ENCODE measurements around the gene TMOD2.

- no peak for TF ChIP-seq CTCF (IDR thresholded peaks at IDR 0.05 in 4 of 5, conservative IDR thresholded peaks at IDR 0.05 in 1 of 5)
- no peak for TF ChIP-seq POLR2A (IDR thresholded peaks at IDR 0.05)
Observed at GRCh38 chr15:51861557-51862359, 110.4 kb downstream of the TMOD2 start.
